Hepatocyte (in vitro differentiated cells): ENCODE data around the gene BPIFB2. TPM values are rescaled to one million over a fixed set of nuclear protein-coding genes. Genes with fewer than 3 reads are reported as not detected.

ENCODE experiments used
- DNase-seq: peaks from one replicate; pipeline ENCODE4 v3.0.0-alpha.2; 2016; ENCODE audit warnings: low spot score
- H2AFZ ChIP-seq: fragments of 200-600 bp; sonication (generic); 2 replicates; pipeline ENCODE4 v1.6.0; 2016; ENCODE audit warnings: antibody characterized with exemption, mild to moderate bottlenecking
- H3K27ac ChIP-seq: fragments of 200-600 bp; sonication (generic); 2 replicates; pipeline ENCODE4 v1.5.1; 2016; ENCODE audit warnings: mild to moderate bottlenecking
- H3K27me3 ChIP-seq: fragments of 200-600 bp; sonication (generic); 2 replicates; pipeline ENCODE4 v1.6.1; 2016
- H3K36me3 ChIP-seq: fragments of 200-600 bp; sonication (generic); replicated peaks from 2 replicates; pipeline ENCODE4 v1.5.1; 2016; ENCODE audit warnings: low read depth; ENCODE audit not compliant: insufficient read depth
- H3K4me1 ChIP-seq: fragments of 200-600 bp; sonication (generic); 2 replicates; pipeline ENCODE4 v1.5.1; 2016; ENCODE audit warnings: mild to moderate bottlenecking, moderate library complexity; ENCODE audit not compliant: insufficient read depth
- H3K4me2 ChIP-seq: fragments of 200-600 bp; sonication (generic); 2 replicates; pipeline ENCODE4 v1.6.0; 2016
- H3K4me3 ChIP-seq: fragments of 200-600 bp; sonication (generic); 2 replicates; pipeline ENCODE4 v1.5.1; 2016; ENCODE audit warnings: mild to moderate bottlenecking
- H3K79me2 ChIP-seq: fragments of 200-600 bp; sonication (generic); 2 replicates; pipeline ENCODE4 v1.6.0; 2017; ENCODE audit warnings: mild to moderate bottlenecking
- H3K9me2 ChIP-seq: fragments of 200-600 bp; sonication (generic); replicated peaks from 2 replicates; pipeline ENCODE4 v1.6.0; 2017; ENCODE audit warnings: mild to moderate bottlenecking; ENCODE audit not compliant: insufficient read depth
- H3K9me3 ChIP-seq: fragments of 200-600 bp; sonication (generic); 2 replicates; pipeline ENCODE4 v1.5.1; 2016; ENCODE audit warnings: low read depth, mild to moderate bottlenecking
- H4K20me1 ChIP-seq: fragments of 200-600 bp; sonication (generic); 2 replicates; pipeline ENCODE4 v1.6.0; 2016; ENCODE audit warnings: mild to moderate bottlenecking; ENCODE audit not compliant: insufficient read depth, poor library complexity, severe bottlenecking
- CTCF ChIP-seq: fragments of 200-600 bp; sonication (generic); IDR thresholded peaks from 2 replicates; pipeline ENCODE4 v1.5.1; 2016; ENCODE audit warnings: antibody characterized with exemption, mild to moderate bottlenecking; ENCODE audit not compliant: poor library complexity
- EZH2 ChIP-seq: fragments of 200-600 bp; sonication (generic); IDR thresholded peaks from 2 replicates; pipeline ENCODE4 v1.6.1; 2016; ENCODE audit warnings: antibody characterized with exemption, mild to moderate bottlenecking, borderline replicate concordance
- EZH2phosphoT487 ChIP-seq: fragments of 200-600 bp; sonication (generic); IDR thresholded peaks from one replicate; pipeline ENCODE4 v1.6.1; 2018; ENCODE audit warnings: antibody characterized with exemption, mild to moderate bottlenecking, low read depth, moderate library complexity; ENCODE audit not compliant: unreplicated experiment, severe bottlenecking
- WGBS: methylation state at CpG from one replicate; pipeline ENCODE4 v1.1.6; 2016; ENCODE audit warnings: low lambda C conversion rate; ENCODE audit errors: missing lambda C conversion rate; 5-methylcytosine and 5-hydroxymethylcytosine counted together
- polyA plus RNA-seq: library from polyadenylated mRNA; unstranded; fragments of >200 nt; fragmentation: Nextera tagmentation; extraction: Ambion mirVana; gene quantifications from 2 replicates; pipeline ENCODE4 v1.2.1, GENCODE V29; 2016
- total RNA-seq: library from RNA; depleted of rRNA; stranded (reverse); fragments of >200 nt; gene quantifications from 2 replicates; pipeline ENCODE4 v1.2.3, GENCODE V29; 2014

Gene BPIFB2
- total and polyA plus RNA-seq, 2 experiments from 2014 or later, result 0.30 to 0.70 TPM

- Histone ChIP-seq H3K9me3 (no peaks in the 10 kb centered on the region), H4K20me1 (no peaks in the 10 kb centered on the region), H3K79me2 (no peaks in the 10 kb centered on the region), H3K4me1 (no peaks in the 10 kb centered on the region), H3K27me3 (no peaks in the 10 kb centered on the region), H3K27ac (no peak overlapping the region), H3K4me3 (no peak overlapping the region), H3K9me2 (no peaks in the 10 kb centered on the region), H3K36me3 (no peaks in the 10 kb centered on the region), H3K4me2 (no peak overlapping the region), H2AFZ (no peak overlapping the region)
- TF ChIP-seq EZH2, result no peak
- TF ChIP-seq EZH2phosphoT487, result no peak
- no peak for TF ChIP-seq CTCF
- 81% methylated on average over 12 of the region's 12 CpGs for WGBS
- no peak for DNase-seq
Observed at GRCh38 chr20:32965581-32966373, 41.7 kb upstream of the BPIFB2 start.

DNA sequence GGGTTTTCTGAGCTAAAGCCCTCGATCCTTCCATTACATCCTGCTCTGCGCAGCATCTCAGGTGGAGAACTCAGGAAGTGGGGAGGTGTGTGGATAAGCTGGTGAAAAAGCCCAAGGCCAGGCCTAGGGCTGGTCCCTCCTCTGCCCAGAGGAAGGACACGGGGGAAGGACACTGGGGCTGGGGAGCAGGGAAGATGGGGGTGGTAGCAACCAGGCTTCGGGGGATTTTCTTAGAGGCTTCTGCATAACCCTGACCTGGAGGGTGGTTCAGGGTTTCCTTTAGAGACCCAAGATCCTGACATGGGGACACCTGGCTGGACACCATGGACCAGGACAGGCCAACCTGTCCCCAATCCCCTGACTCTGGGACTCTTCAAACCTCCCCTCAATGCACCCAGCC, 41.1 kb upstream of the BPIFB2 start:
- no peaks in the 10 kb centered on the region for H4K20me1 ChIP-seq
- 91% methylated on average over 4 of the region's 4 CpGs for WGBS
- no peaks in the 10 kb centered on the region for H3K9me2 ChIP-seq
- no peaks in the 10 kb centered on the region for H3K4me1 ChIP-seq
- no peak for DNase-seq
- H3K27me3 ChIP-seq, result no peaks in the 10 kb centered on the region
- H3K79me2 ChIP-seq, result no peaks in the 10 kb centered on the region
- H3K4me2 ChIP-seq, result no peak overlapping the region
- TF ChIP-seq CTCF (no peak), EZH2 (no peak), EZH2phosphoT487 (no peak)
- no peak overlapping the region for H3K4me3 ChIP-seq
- no peaks in the 10 kb centered on the region for H3K9me3 ChIP-seq
- H3K36me3 ChIP-seq, result no peaks in the 10 kb centered on the region
- no peak overlapping the region for H2AFZ ChIP-seq
- H3K27ac ChIP-seq, result no peak overlapping the region

- H3K79me2 ChIP-seq, result no peaks in the 10 kb centered on the region
- DNase-seq, result no peak
- H2AFZ ChIP-seq, result no peak overlapping the region
- H3K4me1 ChIP-seq, result peaks cover 5% of the 10 kb centered on the region
- H3K27ac ChIP-seq, result no peak overlapping the region
- H3K4me2 ChIP-seq, result no peak overlapping the region
- 89% methylated on average over 16 of the region's 16 CpGs for WGBS
- H3K9me2 ChIP-seq, result no peaks in the 10 kb centered on the region
- no peak overlapping the region for H3K4me3 ChIP-seq
- H4K20me1 ChIP-seq, result no peaks in the 10 kb centered on the region
- no peaks in the 10 kb centered on the region for H3K9me3 ChIP-seq
- H3K27me3 ChIP-seq, result no peaks in the 10 kb centered on the region
- no peak for TF ChIP-seq EZH2
- no peak for TF ChIP-seq CTCF
- TF ChIP-seq EZH2phosphoT487, result no peak
- H3K36me3 ChIP-seq, result no peaks in the 10 kb centered on the region
Observed at GRCh38 chr20:32966881-32967781, 40.4 kb upstream of the BPIFB2 start.
